AG08395 (cell line): Measurements from ENCODE around the gene PNCK.
A peak's percentile ranks its signal among the peaks of the same experiment; 100 is the strongest.

Experiments
- DNase-seq: peaks from one replicate; pipeline ENCODE4 v3.0.0; 2012; ENCODE audit warnings: mixed read lengths, low spot score

Gene PNCK

GRCh38 chrX:153662266-153662665, 11.3 kb downstream of the PNCK start:
- DNase-seq: no peak

DNA sequence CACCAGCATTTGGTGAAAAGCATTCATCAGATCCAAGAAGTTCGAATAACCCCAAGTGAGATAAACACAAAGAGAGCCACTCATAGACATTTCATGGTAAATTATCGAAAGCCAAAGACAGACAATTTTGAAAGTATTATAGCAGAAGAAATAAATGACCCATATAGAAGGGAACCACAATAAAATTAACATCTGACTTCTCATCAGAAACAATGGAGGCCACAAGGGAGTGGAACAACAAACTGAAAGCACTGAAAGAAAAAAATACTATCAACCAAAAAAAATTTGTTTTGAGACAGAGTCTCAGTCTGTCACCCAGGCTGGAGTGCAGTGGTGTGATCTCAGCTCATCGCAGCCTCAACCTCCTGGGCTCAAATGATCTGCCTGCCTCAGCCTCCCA, 14.3 kb downstream of the PNCK start:
- no peak for DNase-seq

- no peak for DNase-seq
Observed at GRCh38 chrX:153657161-153657560, 16.5 kb downstream of the PNCK start.

GRCh38 chrX:153653556-153653955, 20.1 kb downstream of the PNCK start:
- no peak for DNase-seq

- DNase-seq: no peak
Observed at GRCh38 chrX:153651540-153652079, 22.0 kb downstream of the PNCK start.

DNA sequence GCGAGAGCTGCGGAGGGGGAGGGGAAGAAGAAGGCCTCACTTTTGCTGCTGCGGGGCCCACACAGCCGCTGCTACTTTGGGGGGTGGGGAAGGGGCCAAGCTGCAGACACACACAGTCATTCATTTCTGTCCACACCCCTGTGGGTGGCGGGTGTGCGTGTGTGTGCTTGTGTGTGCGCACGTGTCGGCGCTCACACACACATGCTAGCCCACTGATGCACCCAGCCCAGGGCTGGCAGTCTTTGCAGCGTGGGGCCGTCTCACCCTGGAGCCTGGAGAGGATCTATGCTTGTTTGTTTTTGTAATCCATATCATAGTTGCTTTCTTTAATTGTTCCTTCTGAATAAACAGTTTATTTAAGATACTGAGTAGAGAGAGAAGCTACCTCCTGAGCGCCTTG, 22.7 kb downstream of the PNCK start:
- DNase-seq: no peak

DNA sequence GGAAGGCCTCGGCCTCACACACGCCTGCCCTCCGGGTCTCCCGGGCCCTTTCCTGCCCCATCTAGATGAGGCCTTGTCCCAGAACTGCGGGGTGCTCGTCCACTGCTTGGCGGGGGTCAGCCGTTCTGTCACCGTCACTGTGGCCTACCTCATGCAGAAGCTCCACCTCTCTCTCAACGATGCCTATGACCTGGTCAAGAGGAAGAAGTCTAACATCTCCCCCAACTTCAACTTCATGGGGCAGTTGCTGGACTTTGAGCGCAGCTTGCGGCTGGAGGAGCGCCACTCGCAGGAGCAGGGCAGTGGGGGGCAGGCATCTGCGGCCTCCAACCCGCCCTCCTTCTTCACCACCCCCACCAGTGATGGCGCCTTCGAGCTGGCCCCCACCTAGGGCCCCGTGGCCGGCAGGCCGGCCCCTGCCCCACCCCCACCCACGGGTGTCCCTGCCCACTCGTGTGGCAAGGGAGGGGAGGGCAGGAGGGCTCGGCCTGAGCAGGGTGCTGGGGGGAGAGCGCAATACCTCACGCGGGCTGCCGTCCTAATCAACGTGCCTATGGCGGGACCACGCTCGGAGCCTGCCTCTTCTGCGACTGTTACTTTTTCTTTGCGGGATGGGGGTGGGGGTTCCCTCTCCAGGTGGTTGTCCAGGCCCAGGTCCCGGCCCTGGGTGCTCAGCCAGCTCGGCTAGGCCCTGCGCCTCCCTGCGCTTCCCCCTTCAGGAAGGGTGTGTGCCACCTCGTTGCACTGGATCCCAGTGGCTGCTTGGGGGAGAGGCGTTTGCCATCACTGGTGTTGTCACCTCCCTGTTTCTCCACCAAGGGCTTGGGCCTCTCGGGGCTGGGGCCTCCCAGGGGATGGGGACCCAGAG, 23.5 kb downstream of the PNCK start:
- no peak for DNase-seq

- peak; percentile 39 for DNase-seq
Observed at GRCh38 chrX:153649178-153649914, 24.3 kb downstream of the PNCK start.

- DNase-seq: no peak
Observed at GRCh38 chrX:153648358-153649177, 25.0 kb downstream of the PNCK start.

DNA sequence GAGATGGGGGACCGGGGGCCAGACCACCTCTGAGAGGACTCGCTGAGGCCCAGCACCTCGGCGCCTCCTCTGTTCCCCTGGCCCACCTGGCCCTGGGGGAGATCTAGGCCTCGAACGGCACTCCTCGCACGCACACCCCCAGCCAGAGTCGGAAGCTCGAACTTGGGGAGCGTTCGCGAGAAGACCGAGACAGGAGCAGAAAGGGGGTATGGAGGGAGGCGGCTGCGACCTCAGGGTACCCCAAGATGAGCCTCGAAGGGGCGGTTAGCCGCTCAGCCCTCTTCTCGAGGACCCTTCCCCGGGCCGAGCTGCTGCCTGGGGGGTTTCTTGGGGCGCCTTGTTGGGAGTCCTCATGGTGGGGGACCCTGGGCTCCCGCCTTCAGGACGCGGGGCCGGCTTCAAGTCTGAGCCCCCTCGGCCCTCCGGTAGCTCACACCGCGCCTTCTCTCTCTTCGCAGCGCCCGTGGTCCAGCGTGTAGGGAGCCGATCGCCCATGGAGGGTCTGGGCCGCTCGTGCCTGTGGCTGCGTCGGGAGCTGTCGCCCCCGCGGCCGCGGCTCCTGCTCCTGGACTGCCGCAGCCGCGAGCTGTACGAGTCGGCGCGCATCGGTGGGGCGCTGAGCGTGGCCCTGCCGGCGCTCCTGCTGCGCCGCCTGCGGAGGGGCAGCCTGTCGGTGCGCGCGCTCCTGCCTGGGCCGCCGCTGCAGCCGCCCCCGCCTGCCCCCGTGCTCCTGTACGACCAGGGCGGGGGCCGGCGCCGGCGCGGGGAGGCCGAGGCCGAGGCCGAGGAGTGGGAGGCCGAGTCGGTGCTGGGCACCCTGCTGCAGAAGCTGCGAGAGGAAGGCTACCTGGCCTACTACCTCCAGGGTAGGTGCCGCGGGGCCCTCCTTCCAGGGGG, 25.9 kb downstream of the PNCK start:
- no peak for DNase-seq

- peak; percentile 30 for DNase-seq
Observed at GRCh38 chrX:153646620-153647373, 26.8 kb downstream of the PNCK start, which contains the start of gene DUSP9. Gene DUSP9, plus strand, starts transcription at chrX:153647203. Its CDS starts 751 bp downstream, at chrX:153647954.

DNA sequence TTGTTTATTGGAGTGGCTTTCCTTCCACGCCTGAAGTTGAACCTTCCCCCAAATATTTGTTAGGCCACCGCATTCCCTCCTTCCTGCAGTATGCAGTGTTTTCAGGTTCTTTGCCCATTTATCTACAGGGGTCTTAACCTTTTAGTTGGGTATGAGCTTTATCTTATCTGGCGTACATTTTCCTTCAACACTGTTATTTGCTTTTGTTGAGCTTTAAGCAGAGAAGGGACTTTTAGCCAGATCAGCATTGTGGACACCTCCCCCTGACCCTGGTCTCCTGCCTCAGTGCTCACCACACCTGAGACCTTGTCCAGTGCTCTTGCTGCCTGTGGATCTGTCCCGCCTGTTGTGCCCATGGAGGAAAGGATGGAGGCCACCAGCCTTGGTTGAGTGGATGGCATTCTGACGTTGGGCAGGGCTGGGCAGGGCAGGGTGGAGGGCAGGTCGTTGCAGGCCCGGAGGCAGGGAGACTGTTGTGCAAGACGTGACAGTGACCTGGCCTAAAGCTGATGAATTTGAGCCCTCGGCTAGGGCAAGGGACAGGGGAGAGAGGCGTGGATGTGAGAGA, 27.6 kb downstream of the PNCK start:
- no peak for DNase-seq

DNA sequence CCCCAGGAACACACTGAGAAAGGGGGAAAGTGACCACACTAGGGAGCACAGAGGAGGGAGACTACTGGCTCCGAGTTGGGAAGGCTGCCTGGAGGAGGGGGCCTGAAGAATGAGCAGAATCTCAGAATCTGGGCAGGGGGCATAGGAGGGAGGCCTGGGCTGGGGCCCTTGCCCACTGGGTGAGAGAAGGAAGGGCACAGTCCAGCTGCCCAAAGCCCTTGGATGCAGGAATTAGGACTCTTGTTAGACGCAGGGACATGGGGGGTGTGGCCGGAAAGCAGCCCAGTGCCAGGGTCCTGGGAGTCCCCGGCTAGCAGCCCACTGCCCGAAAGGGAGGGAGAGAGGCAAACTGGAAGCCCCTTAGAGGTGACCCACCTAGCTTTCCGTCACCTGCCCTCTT, 28.5 kb downstream of the PNCK start:
- DNase-seq: no peak

GRCh38 chrX:153644356-153645125, 29.1 kb downstream of the PNCK start:
- no peak for DNase-seq

GRCh38 chrX:153643431-153644351, 29.9 kb downstream of the PNCK start:
- DNase-seq: no peak

DNA sequence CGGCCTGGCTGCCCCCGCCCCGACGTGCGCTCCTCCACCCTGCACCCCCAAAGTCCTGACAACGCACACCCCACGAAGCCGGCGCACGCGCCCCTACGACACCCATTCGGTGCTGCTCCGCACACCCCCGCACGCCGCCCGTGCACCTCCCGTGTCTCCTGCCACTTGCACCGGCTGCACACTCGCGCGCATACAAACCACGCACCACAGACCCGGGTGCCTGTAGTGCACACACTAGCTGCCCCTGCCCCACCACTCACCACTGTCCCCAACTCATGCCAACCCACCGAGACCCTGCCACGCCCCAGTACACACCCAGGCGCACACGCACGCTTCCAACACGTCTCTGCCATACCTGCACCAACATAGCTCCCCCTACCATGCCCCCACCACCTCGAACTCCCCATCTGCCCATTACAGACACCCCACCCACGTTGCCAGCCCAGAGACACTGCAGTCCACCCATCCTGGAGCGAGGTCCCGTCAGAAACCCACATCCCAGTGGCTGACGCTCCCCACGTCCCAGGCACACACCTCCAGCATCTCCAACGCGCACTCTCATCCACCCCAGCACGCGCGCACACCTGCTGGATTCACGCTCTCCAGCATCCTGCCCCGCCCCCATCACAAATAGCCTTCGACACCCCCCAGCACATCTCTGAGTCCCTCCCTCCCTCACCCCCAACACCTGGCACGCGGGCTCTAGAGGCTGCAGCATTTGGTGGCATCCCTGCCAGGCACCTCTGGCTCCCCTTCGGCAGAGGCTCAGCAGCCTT, 30.8 kb downstream of the PNCK start:
- DNase-seq: no peak

DNA sequence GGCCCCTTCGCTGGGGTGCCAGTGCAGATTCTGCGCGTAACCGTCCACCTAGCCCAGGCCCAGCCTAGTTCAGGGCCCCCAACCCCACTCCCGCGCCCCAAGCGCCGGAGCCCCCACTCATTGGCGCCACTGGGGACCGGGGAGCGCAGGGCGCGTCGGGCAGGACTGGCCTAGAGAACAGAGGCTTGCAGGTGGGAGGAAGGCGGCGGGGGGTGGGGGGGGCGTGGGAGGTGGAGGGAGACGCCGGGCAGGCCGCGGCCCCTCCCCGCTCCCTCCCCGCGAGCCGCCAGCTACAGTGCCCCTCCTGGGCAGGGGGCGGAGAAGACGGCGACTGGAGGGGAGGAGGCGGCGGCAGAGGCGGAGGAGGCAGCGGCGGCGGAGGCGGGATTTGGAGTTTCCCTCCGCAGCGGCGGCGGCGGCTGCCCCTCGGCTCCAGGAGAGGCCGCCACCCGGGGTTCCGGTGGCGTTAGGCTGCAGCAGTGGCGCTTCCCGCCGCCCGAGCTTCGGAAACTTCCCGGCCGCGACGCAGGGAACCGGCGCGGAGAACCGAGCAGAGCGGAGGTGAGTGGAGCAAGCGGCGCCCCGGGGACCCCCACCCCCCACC, 31.5 kb downstream of the PNCK start:
- no peak for DNase-seq
